ENCODE measurements around the gene MRTFA.

GRCh38 chr22:40553014-40553554 is 83.4 kb downstream of the MRTFA start:
- TF ChIP-seq BHLHE40 (IDR thresholded peaks at IDR 0.05; ENCODE audit: borderline replicate concordance) = no peak
- no peak for TF ChIP-seq LEF1 (IDR thresholded peaks at IDR 0.05; ENCODE audit: borderline replicate concordance)
- no peak for TF ChIP-seq TARDBP (IDR thresholded peaks at IDR 0.05)
- no peak for TF ChIP-seq FOXM1 (IDR thresholded peaks at IDR 0.05; ENCODE audit: borderline replicate concordance)
- no peak for TF ChIP-seq FOXK2 (IDR thresholded peaks at IDR 0.05)
- TF ChIP-seq ELF4 (IDR thresholded peaks at IDR 0.05) = no peak
- TF ChIP-seq SP1 (IDR thresholded peaks at IDR 0.05) = no peak
- TF ChIP-seq FOXA1 (IDR thresholded peaks at IDR 0.05) = no peak
- TF ChIP-seq SUZ12 (IDR thresholded peaks at IDR 0.05) = no peak
- no peak for TF ChIP-seq HDGF (IDR thresholded peaks at IDR 0.05; ENCODE audit: borderline replicate concordance)
- no peak for TF ChIP-seq NFRKB (IDR thresholded peaks at IDR 0.05)
- no peak for TF ChIP-seq ZNF384 (IDR thresholded peaks at IDR 0.05)
